Astrocyte (in vitro differentiated cells and primary cell): ENCODE data around the gene TRIM67. TPM values are rescaled to one million over a fixed set of nuclear protein-coding genes. Genes with fewer than 3 reads are reported as not detected.

Experiments used
- DNase-seq: peaks from one replicate; pipeline ENCODE4 v3.0.0-alpha.2; 2010; ENCODE audit warnings: low read depth
- FAIRE-seq: peaks from 2 replicates; lab custom pipeline; 2011; peaks lifted over from hg19 to GRCh38; lab: Jason Lieb, UNC
- H2AFZ ChIP-seq: 2 replicates; pipeline ENCODE4 v1.6.0; 2012; ENCODE audit warnings: low read depth, low read length, inconsistent platforms
- H3K27ac ChIP-seq: 2 replicates; pipeline ENCODE4 v1.5.1; 2011; ENCODE audit warnings: low read depth, low read length, inconsistent platforms
- H3K27me3 ChIP-seq: 2 replicates; pipeline ENCODE4 v1.6.0; 2011; ENCODE audit warnings: low read length, inconsistent platforms; ENCODE audit not compliant: insufficient read depth
- H3K36me3 ChIP-seq: 2 replicates; pipeline ENCODE4 v1.5.1; 2011; ENCODE audit warnings: low read length, inconsistent platforms; ENCODE audit not compliant: insufficient read depth
- H3K4me1 ChIP-seq: 2 replicates; pipeline ENCODE4 v1.5.1; 2011; ENCODE audit warnings: low read length, inconsistent platforms; ENCODE audit not compliant: insufficient read depth
- H3K4me2 ChIP-seq: 2 replicates; pipeline ENCODE4 v1.6.0; 2012; ENCODE audit warnings: low read length, inconsistent platforms
- H3K4me3 ChIP-seq: 2 replicates; pipeline ENCODE4 v1.5.1; 2011; ENCODE audit warnings: low read depth, mild to moderate bottlenecking, low read length, inconsistent platforms; ENCODE audit not compliant: insufficient read depth
- H3K79me2 ChIP-seq: 2 replicates; pipeline ENCODE4 v1.6.0; 2012; ENCODE audit warnings: mild to moderate bottlenecking, low read length, inconsistent platforms; ENCODE audit not compliant: insufficient read depth
- H3K9ac ChIP-seq: 2 replicates; pipeline ENCODE4 v1.6.0; 2012; ENCODE audit warnings: mild to moderate bottlenecking, low read length, inconsistent platforms
- H3K9me3 ChIP-seq: 2 replicates; pipeline ENCODE4 v1.5.1; 2012; ENCODE audit warnings: low read depth, mild to moderate bottlenecking, low read length, inconsistent platforms; ENCODE audit not compliant: insufficient read depth
- H4K20me1 ChIP-seq: 2 replicates; pipeline ENCODE4 v1.6.0; 2012; ENCODE audit warnings: low read length, inconsistent platforms; ENCODE audit not compliant: insufficient read depth
- H3K27ac Mint-ChIP-seq: one replicate; pipeline ENCODE4 v1.8.0; 2021; ENCODE audit warnings: mild to moderate bottlenecking, mixed read lengths; ENCODE audit not compliant: unreplicated experiment
- H3K27me3 Mint-ChIP-seq: one replicate; pipeline ENCODE4 v1.8.0; 2021; ENCODE audit warnings: low read depth, mixed read lengths; ENCODE audit not compliant: unreplicated experiment
- H3K36me3 Mint-ChIP-seq: one replicate; pipeline ENCODE4 v1.8.0; 2021; ENCODE audit warnings: low read depth, mixed read lengths; ENCODE audit not compliant: unreplicated experiment
- H3K4me1 Mint-ChIP-seq: one replicate; pipeline ENCODE4 v1.8.0; 2021; ENCODE audit warnings: low read depth, mixed read lengths; ENCODE audit not compliant: unreplicated experiment
- H3K4me3 Mint-ChIP-seq: one replicate; pipeline ENCODE4 v1.8.0; 2021; ENCODE audit warnings: mild to moderate bottlenecking, moderate library complexity, mixed read lengths; ENCODE audit not compliant: unreplicated experiment
- H3K9me3 Mint-ChIP-seq: one replicate; pipeline ENCODE4 v1.8.0; 2021; ENCODE audit warnings: mild to moderate bottlenecking, mixed read lengths; ENCODE audit not compliant: unreplicated experiment
- EZH2 ChIP-seq: IDR thresholded peaks from 2 replicates; pipeline ENCODE4 v1.6.1; 2012; ENCODE audit warnings: mild to moderate bottlenecking, low read length, inconsistent platforms; ENCODE audit not compliant: insufficient read depth
- total RNA-seq: library from RNA; stranded (reverse); gene quantifications from 2 replicates; pipeline ENCODE4 v1.2.1, GENCODE V29; 2021
- TF ChIP-seq, protein P1 (sequence below): IDR thresholded peaks from 2 replicates; pipeline ENCODE4 v1.5.1; 2011; ENCODE audit warnings: low read depth, mild to moderate bottlenecking, inconsistent platforms, low read length, moderate library complexity; ENCODE audit not compliant: insufficient read depth

Gene TRIM67
- total RNA-seq, 1 donor from 2014 or later, result 0.89 TPM

DNA sequence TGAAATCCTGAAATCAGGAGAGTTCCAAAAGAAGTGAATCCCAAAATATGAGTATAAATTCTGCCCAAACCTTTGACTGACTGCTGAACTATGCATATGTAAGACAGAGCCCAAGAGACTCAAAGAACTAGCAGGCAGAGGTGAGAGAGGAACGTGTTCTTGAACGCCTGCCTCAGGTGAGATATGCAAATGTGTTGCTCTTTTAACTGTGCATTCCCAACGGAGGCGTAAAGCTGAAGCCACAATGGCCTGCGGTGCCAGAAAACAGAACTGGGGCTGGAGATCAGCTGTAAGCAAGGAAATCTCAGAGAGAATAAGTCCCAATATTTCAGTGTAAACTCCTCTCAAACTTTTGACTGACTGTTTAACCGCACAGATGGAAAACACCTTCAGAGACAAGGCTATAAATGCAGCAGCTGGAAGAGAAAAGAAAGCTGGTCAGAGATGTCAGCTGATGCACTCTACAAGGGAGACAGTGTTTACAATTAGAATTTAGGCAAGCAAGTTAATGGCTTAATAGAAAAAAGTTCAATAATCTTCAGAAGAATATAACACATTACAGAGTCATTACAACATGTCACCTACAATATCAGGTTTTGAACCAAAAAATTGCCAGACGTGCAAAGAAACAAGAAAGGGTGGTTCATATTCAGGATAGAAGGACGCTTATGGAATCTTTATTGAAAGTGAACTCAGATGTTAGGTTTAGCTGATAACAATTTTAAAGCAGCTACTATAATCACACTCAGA lies 43.0 kb upstream of the TRIM67 start:
- FAIRE-seq (peak; percentile 5), DNase-seq (no peak)
- H3K27ac ChIP-seq, result no peak overlapping the region
- H3K9ac ChIP-seq, result no peak overlapping the region
- H3K4me1 Mint-ChIP-seq, result no peaks in the 10 kb centered on the region
- H3K4me3 ChIP-seq, result no peak overlapping the region
- H3K4me2 ChIP-seq, result no peak overlapping the region
- H3K9me3 ChIP-seq, result no peaks in the 10 kb centered on the region
- no peaks in the 10 kb centered on the region for H3K4me1 ChIP-seq
- H3K36me3 ChIP-seq, result no peaks in the 10 kb centered on the region
- no peaks in the 10 kb centered on the region for H3K79me2 ChIP-seq
- H2AFZ ChIP-seq, result no peak overlapping the region
- H3K27ac Mint-ChIP-seq, result no peak overlapping the region
- peaks cover 4% of the 10 kb centered on the region for H3K27me3 ChIP-seq
- no peak for TF ChIP-seq EZH2
- TF ChIP-seq, protein P1, sequence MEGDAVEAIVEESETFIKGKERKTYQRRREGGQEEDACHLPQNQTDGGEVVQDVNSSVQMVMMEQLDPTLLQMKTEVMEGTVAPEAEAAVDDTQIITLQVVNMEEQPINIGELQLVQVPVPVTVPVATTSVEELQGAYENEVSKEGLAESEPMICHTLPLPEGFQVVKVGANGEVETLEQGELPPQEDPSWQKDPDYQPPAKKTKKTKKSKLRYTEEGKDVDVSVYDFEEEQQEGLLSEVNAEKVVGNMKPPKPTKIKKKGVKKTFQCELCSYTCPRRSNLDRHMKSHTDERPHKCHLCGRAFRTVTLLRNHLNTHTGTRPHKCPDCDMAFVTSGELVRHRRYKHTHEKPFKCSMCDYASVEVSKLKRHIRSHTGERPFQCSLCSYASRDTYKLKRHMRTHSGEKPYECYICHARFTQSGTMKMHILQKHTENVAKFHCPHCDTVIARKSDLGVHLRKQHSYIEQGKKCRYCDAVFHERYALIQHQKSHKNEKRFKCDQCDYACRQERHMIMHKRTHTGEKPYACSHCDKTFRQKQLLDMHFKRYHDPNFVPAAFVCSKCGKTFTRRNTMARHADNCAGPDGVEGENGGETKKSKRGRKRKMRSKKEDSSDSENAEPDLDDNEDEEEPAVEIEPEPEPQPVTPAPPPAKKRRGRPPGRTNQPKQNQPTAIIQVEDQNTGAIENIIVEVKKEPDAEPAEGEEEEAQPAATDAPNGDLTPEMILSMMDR, result no peak
- no peaks in the 10 kb centered on the region for H3K9me3 Mint-ChIP-seq
- H3K4me3 Mint-ChIP-seq, result no peak overlapping the region
- no peaks in the 10 kb centered on the region for H3K27me3 Mint-ChIP-seq
- H3K36me3 Mint-ChIP-seq, result no peaks in the 10 kb centered on the region
- no peaks in the 10 kb centered on the region for H4K20me1 ChIP-seq

DNA sequence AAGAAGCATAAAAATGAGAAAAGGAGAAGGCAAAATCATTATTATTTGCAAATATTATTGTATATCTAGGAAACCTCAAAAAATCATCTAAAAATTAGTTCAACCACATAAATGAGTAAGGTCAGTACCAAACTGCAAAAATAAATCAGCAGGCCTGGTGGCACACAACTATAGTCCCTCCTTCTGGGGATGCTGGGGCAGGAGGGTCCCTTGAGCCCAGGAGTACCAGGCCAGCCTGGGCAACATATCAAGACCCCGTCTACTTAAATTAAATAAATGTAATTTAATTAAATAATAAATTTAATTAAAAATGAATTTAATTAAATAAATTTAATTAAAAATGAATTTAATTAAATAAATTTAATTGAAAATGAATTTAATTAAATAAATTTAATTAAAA lies 40.3 kb upstream of the TRIM67 start:
- H3K9me3 ChIP-seq, result no peaks in the 10 kb centered on the region
- DNase-seq, result no peak
- H3K9ac ChIP-seq, result no peak overlapping the region
- Mint-ChIP-seq H3K4me3 (no peak overlapping the region), H3K27ac (no peak overlapping the region), H3K4me1 (no peaks in the 10 kb centered on the region), H3K36me3 (no peaks in the 10 kb centered on the region), H3K27me3 (no peaks in the 10 kb centered on the region), H3K9me3 (no peaks in the 10 kb centered on the region)
- H2AFZ ChIP-seq, result no peak overlapping the region
- H3K27ac ChIP-seq, result no peak overlapping the region
- H3K79me2 ChIP-seq, result no peaks in the 10 kb centered on the region
- no peaks in the 10 kb centered on the region for H3K36me3 ChIP-seq
- H3K4me3 ChIP-seq, result no peak overlapping the region
- H3K4me1 ChIP-seq, result no peaks in the 10 kb centered on the region
- H3K27me3 ChIP-seq, result peaks cover 6% of the 10 kb centered on the region
- TF ChIP-seq EZH2, result no peak
- TF ChIP-seq, protein P1, result no peak
- H4K20me1 ChIP-seq, result no peaks in the 10 kb centered on the region
- no peak for FAIRE-seq
- no peak overlapping the region for H3K4me2 ChIP-seq

DNA sequence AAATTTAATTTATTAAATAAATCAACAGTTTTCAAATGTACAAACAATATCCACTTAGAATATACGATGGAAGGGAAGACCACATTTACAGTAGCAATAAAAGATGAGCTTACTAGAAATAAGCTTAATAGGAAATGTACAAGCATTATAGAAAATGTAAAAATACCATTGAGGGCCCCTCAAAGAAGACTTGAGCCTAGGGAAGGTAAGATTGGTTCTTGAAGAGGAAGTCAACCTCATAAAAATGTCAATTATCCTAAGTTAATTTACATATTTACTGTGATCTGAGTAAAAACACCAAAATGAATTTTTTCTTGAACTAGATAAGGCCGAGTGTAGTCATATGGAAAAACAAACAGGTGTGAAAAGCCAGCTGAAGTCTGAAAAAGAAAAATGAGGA lies 39.7 kb upstream of the TRIM67 start:
- no peak overlapping the region for H3K4me3 Mint-ChIP-seq
- TF ChIP-seq, protein P1, result no peak
- no peak for TF ChIP-seq EZH2
- Histone ChIP-seq H2AFZ (no peak overlapping the region), H3K36me3 (no peaks in the 10 kb centered on the region), H3K4me1 (no peaks in the 10 kb centered on the region), H3K9ac (no peak overlapping the region), H3K9me3 (no peaks in the 10 kb centered on the region), H3K4me3 (no peak overlapping the region), H3K79me2 (no peaks in the 10 kb centered on the region), H4K20me1 (no peaks in the 10 kb centered on the region), H3K27me3 (peaks cover 4% of the 10 kb centered on the region), H3K4me2 (no peak overlapping the region), H3K27ac (no peak overlapping the region)
- peaks cover 2% of the 10 kb centered on the region for H3K9me3 Mint-ChIP-seq
- H3K36me3 Mint-ChIP-seq, result no peaks in the 10 kb centered on the region
- H3K27me3 Mint-ChIP-seq, result no peaks in the 10 kb centered on the region
- FAIRE-seq (no peak), DNase-seq (no peak)
- H3K4me1 Mint-ChIP-seq, result no peaks in the 10 kb centered on the region
- H3K27ac Mint-ChIP-seq, result no peak overlapping the region
